ENCODE measurements around the gene LGMN. TPM values are rescaled to one million over a fixed set of nuclear protein-coding genes. Genes with fewer than 3 reads are reported as not detected.

The LGMN gene
- total and polyA plus RNA-seq, 2 of the 8 experiments (the other 6 are each of a cell fraction or from before 2014, with no cell fraction given): 57.4 to 83.4 TPM

- H3K18ac ChIP-seq (ENCODE audit: extremely low read depth, low read length): no peak overlapping the region
- H2BK12ac ChIP-seq (ENCODE audit: low read depth, low read length): no peak overlapping the region
- ChIA-PET POLR2A (ENCODE audit: partially characterized antibody) (interaction anchor here (1.6 to 1.8 kb wide), 2 partner anchors 36 to 96 kb away, joined by 4 read pairs; partner anchors contain the start of gene LGMN), CTCF (ENCODE audit: partially characterized antibody) (interaction anchor here (0.7 to 2.8 kb wide), 13 partner anchors 9 to 97 kb away, joined by 3 to 40 read pairs (median 5); partner anchors contain the start of gene LGMN)
- H3K9me3 ChIP-seq (ENCODE audit: insufficient read depth in 2 of 2, low read depth in 1 of 2, low read length in 1 of 2): peaks cover 0 to under 1% of the 10 kb centered on the region in 2 experiments; a peak in 1 of 4 replicates
- H3K4ac ChIP-seq (replicated peaks; ENCODE audit: insufficient read length, low read depth, low read length): no peak overlapping the region
- no peaks in the 10 kb centered on the region for H4K20me1 ChIP-seq (replicated peaks in 1 of 2; ENCODE audit: control insufficient read depth in 1 of 2, insufficient read depth in 2 of 2, low read length in 2 of 2)
- H2BK5ac ChIP-seq (ENCODE audit: low read depth, low read length): no peak overlapping the region
- no peaks in the 10 kb centered on the region; a peak in 1 of 7 replicates for H3K27me3 ChIP-seq (replicated peaks in 1 of 4; ENCODE audit: control insufficient read depth in 3 of 4, extremely low read depth in 1 of 4, insufficient read depth in 3 of 4, low read length in 3 of 4)
- TF ChIP-seq CTCF (IDR thresholded peaks at IDR 0.05; ENCODE audit: control extremely low read depth in 1 of 3, insufficient read depth in 1 of 3, low read depth in 1 of 3, low read length in 3 of 3) (peak in 2 of 3 experiments; percentile 37 to 38; a peak in 2 of 4 replicates), RAD21 (IDR thresholded peaks at IDR 0.05 in 1 of 2, conservative IDR thresholded peaks at IDR 0.05 in 1 of 2; ENCODE audit: low read depth in 2 of 2, low read length in 2 of 2) (peak; percentile 60 to 62), BACH1 (IDR thresholded peaks at IDR 0.05; ENCODE audit: low read length) (no peak)
- no peak overlapping the region for H2AK5ac ChIP-seq (ENCODE audit: low read depth, low read length)
- H3K79me1 ChIP-seq (ENCODE audit: low read depth, low read length): no peaks in the 10 kb centered on the region
- H3K23me2 ChIP-seq (ENCODE audit: low read depth, low read length): no peaks in the 10 kb centered on the region
- H2BK15ac ChIP-seq (ENCODE audit: low read length): no peak overlapping the region
- H4K5ac ChIP-seq (ENCODE audit: insufficient read length, low read depth, low read length): no peak overlapping the region
- WGBS, 2 experiments (ENCODE audit: extremely low coverage in 1 of 2, insufficient coverage in 1 of 2, insufficient read length in 1 of 2, insufficient replicate concordance in 2 of 2, low coverage in 1 of 2, low lambda C conversion rate in 2 of 2, missing lambda C conversion rate in 1 of 2): 76% methylated on average over 2 of the region's 2 CpGs; no CpG with 5 or more reads in 1 of the 2 experiments
- DNase-seq (ENCODE audit: low read depth in 1 of 2, low spot score in 2 of 2) (no peak), FAIRE-seq (no peak)
- no peak overlapping the region for H3K4me2 ChIP-seq (ENCODE audit: insufficient read depth in 1 of 2, low read depth in 2 of 2, low read length in 2 of 2)
- H3K56ac ChIP-seq (replicated peaks; ENCODE audit: insufficient read length, low read depth, low read length): no peak overlapping the region
- H3K9ac ChIP-seq (replicated peaks in 1 of 4; ENCODE audit: extremely low read depth in 1 of 4, low read depth in 3 of 4, low read length in 3 of 4): no peak overlapping the region
- H3K79me2 ChIP-seq (ENCODE audit: control insufficient read depth in 1 of 2, insufficient read depth in 2 of 2, low read length in 2 of 2): no peaks in the 10 kb centered on the region
- H3K36me3 ChIP-seq (ENCODE audit: control insufficient read depth in 2 of 4, insufficient read depth in 4 of 4, low read length in 3 of 4): no peaks in the 10 kb centered on the region
- no peak overlapping the region for H3K14ac ChIP-seq (ENCODE audit: insufficient read length)
- H3K4me3 ChIP-seq (ENCODE audit: extremely low read depth in 1 of 4, insufficient read depth in 2 of 4, low read depth in 3 of 4, low read length in 4 of 4): no peak overlapping the region
- H4K91ac ChIP-seq (replicated peaks; ENCODE audit: insufficient read length, low read length): no peak overlapping the region
- no peak overlapping the region for H2BK120ac ChIP-seq (replicated peaks; ENCODE audit: low read depth, low read length)
- no peak overlapping the region for H2AFZ ChIP-seq (ENCODE audit: low read length)
- H3K27ac ChIP-seq (ENCODE audit: low read depth, low read length): no peak overlapping the region
- peaks cover 0 to 3% (median 0%) of the 10 kb centered on the region in 4 experiments; a peak in 1 of 7 replicates for H3K4me1 ChIP-seq (replicated peaks in 1 of 4; ENCODE audit: control insufficient read depth in 3 of 4, insufficient read depth in 4 of 4, low read length in 3 of 4)
- no peak overlapping the region for H3K23ac ChIP-seq (ENCODE audit: insufficient read length)
- no peak overlapping the region for H4K8ac ChIP-seq (ENCODE audit: extremely low read depth, insufficient read depth, low read length)
- no peak overlapping the region for H2BK20ac ChIP-seq (ENCODE audit: low read length)
These were observed 35.5 kb upstream of the LGMN start for GRCh38 chr14:92783813-92784431.

All from H1 (cell line).